GM12878 (cell line): ENCODE data around the gene CACNA1D. TPM values are rescaled to one million over a fixed set of nuclear protein-coding genes. Genes with fewer than 3 reads are reported as not detected.

ENCODE experiments used
- ATAC-seq: fragments of 200-7000 bp; cut with Tn5 transposase; 3 replicates; pipeline ENCODE4 v1.9.1; 2020; ENCODE audit warnings: mild to moderate bottlenecking, moderate library complexity
- BruUV-seq: library from RNA; stranded (reverse); fragments of 400-500 nt; replicated peaks from 2 replicates; lab custom pipeline; 2021; lab: Mats Ljungman, UMichigan
- CTCF ChIA-PET: fragments of 300-600 bp; sonication (Branson Sonifier 250); formaldehyde crosslinking; extraction: SDS; loops from one replicate; lab custom pipeline; 2021; ENCODE audit warnings: inconsistent platforms; lab: Yijun Ruan, JAX
- POLR2A ChIA-PET: fragments of 350-600 bp; formaldehyde crosslinking; extraction: SDS; loops from one replicate; lab custom pipeline; 2021; ENCODE audit warnings: inconsistent platforms; lab: Charles Lee
- RAD21 ChIA-PET: fragments of 300-600 bp; sonication (Branson Sonifier 250); formaldehyde crosslinking; loops from one replicate; lab custom pipeline; 2023; ENCODE audit warnings: antibody characterized with exemption; ENCODE audit not compliant: unreplicated experiment; lab: Charles Lee
- SMC1A ChIA-PET: fragments of 300-600 bp; sonication (Branson Sonifier 250); formaldehyde crosslinking; loops from one replicate; lab custom pipeline; 2023; ENCODE audit not compliant: unreplicated experiment, uncharacterized antibody; lab: Charles Lee
- DNase-seq: peaks from one replicate; pipeline ENCODE4 v3.0.0-alpha.2; 2011; ENCODE audit warnings: low read depth, low spot score
- FAIRE-seq: peaks from 3 replicates; lab custom pipeline; 2011; peaks lifted over from hg19 to GRCh38; lab: Jason Lieb, UNC
- H2AFZ ChIP-seq: 2 replicates; pipeline ENCODE4 v1.6.0; 2011; ENCODE audit warnings: low read depth, low read length, control low read depth; ENCODE audit not compliant: control insufficient read depth
- H3K27ac ChIP-seq: 2 replicates; pipeline ENCODE4 v1.5.1; 2011; ENCODE audit warnings: control low read depth; ENCODE audit not compliant: control insufficient read depth, insufficient read depth
- H3K27me3 ChIP-seq, 2 experiments: replicated peaks in 1 of 2; 2 replicates each; pipeline versions ENCODE4 v1.6.0 to v1.6.1; 2011; ENCODE audit warnings: low read length in 1 of 2; ENCODE audit not compliant: control insufficient read depth in 2 of 2, insufficient read depth in 2 of 2
- H3K36me3 ChIP-seq, 2 experiments: 2 replicates each; pipeline ENCODE4 v1.5.1; 2011; ENCODE audit warnings: low read length in 1 of 2; ENCODE audit not compliant: control insufficient read depth in 2 of 2, insufficient read depth in 2 of 2
- H3K4me1 ChIP-seq: 2 replicates; pipeline ENCODE4 v1.6.1; 2011; ENCODE audit warnings: mild to moderate bottlenecking, low read length, moderate library complexity, mixed read lengths; ENCODE audit not compliant: control insufficient read depth, insufficient read depth
- H3K4me2 ChIP-seq: 2 replicates; pipeline ENCODE4 v1.6.0; 2011; ENCODE audit warnings: control low read depth; ENCODE audit not compliant: control insufficient read depth, insufficient read depth
- H3K4me3 ChIP-seq: fragments of 200-600 bp; sonication (generic); 2 replicates; pipeline ENCODE4 v1.5.1; 2016
- H3K79me2 ChIP-seq: 2 replicates; pipeline ENCODE4 v1.6.0; 2011; ENCODE audit warnings: low read length; ENCODE audit not compliant: control insufficient read depth, insufficient read depth
- H3K9ac ChIP-seq: 2 replicates; pipeline ENCODE4 v1.8.0; 2011; ENCODE audit warnings: low read length, control low read depth, mixed read lengths; ENCODE audit not compliant: control insufficient read depth, insufficient read depth
- H3K9me3 ChIP-seq: replicated peaks from 3 replicates; pipeline ENCODE4 v1.5.1; 2011; ENCODE audit warnings: mild to moderate bottlenecking, low read length; ENCODE audit not compliant: control insufficient read depth, insufficient read depth
- H4K20me1 ChIP-seq: 2 replicates; pipeline ENCODE4 v1.6.0; 2011; ENCODE audit not compliant: control insufficient read depth, insufficient read depth
- ZBTB40 ChIP-seq: fragments of 450-650 bp; IDR thresholded peaks from 2 replicates; pipeline ENCODE4 v1.6.1; 2016; ENCODE audit warnings: mild to moderate bottlenecking, moderate library complexity, borderline replicate concordance
- WGBS: methylation state at CpG from one replicate; pipeline ENCODE4 v1.1.6; 2016; ENCODE audit warnings: low lambda C conversion rate; ENCODE audit not compliant: insufficient replicate concordance, insufficient coverage; ENCODE audit errors: missing lambda C conversion rate; 5-methylcytosine and 5-hydroxymethylcytosine counted together
- in situ Hi-C: fragments of 300-500 bp; cut with MboI; formaldehyde crosslinking; loops from 9 replicates; pipeline ENCODE4 v1.14.3; 2018; ENCODE audit warnings: mixed read lengths
- intact Hi-C: fragments of 100-400 bp; cut with micrococcal nuclease; formaldehyde crosslinking; loops from one replicate; pipeline ENCODE4 v1.14.2; 2022; ENCODE audit not compliant: unreplicated experiment
- polyA plus RNA-seq, 11 experiments: library from polyadenylated mRNA; depleted of rRNA in 4 of 11; unstranded in 6 of 11; stranded (reverse) in 5 of 11; fragments of >200 nt; fragmentation: Nextera tagmentation in 4 of 11; fragmentation: Illumina TruSeq in 1 of 11; extraction: Ambion mirVana in 4 of 11; extraction: Trizol in 1 of 11; gene quantifications; 1 replicate in 1 of 11; 2 replicates in 10 of 11; pipeline versions ENCODE4 v1.2.1 to v1.2.3, GENCODE V29; 2011 to 2016; ENCODE audit warnings: inconsistent platforms in 2 of 11, missing spikeins in 2 of 11, low read depth in 1 of 11
- total RNA-seq, 4 experiments: library from RNA; depleted of rRNA in 3 of 4; stranded (reverse); fragments of >200 nt in 3 of 4; fragmentation: Illumina TruSeq in 1 of 4; extraction: Trizol in 1 of 4; gene quantifications; 2 replicates each; pipeline versions ENCODE4 v1.2.1 to v1.2.3, GENCODE V29; 2013 to 2021

The CACNA1D gene
- total and polyA plus RNA-seq, 10 of the 15 experiments (the other 5 are each of a cell fraction or from before 2014, with no cell fraction given) = 0.21 to 24.4 (median 1.6) TPM

DNA sequence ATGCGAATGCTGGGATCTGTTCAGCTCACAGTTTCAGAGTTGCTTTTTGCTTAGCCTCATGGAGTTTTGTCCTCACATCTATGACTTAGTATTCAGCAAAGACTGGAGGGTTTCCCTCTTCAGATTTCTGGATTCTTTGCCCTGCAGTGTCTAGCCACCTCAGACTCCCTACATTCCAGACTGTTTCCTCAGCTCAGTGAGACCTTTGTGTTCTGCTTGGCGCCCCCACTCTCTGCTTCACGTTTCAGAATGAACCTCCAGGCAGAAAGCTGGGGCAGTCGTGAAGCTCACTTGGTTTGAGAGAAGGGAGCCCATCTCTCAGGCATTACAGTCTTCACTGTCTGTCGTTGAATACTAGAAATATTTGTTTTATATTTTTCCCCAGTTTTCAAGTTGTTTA lies 118.1 kb downstream of the CACNA1D start:
- no peak for ATAC-seq
- H3K36me3 ChIP-seq = no peaks in the 10 kb centered on the region
- intact Hi-C loops = no loop called here
- ChIA-PET POLR2A (interaction anchor here (0.6 to 1.4 kb wide), 2 partner anchors 10 to 45 kb away, joined by 3 to 5 read pairs; no protein-coding TSS in a partner anchor), RAD21 (interaction anchor here (1.2 kb wide), 2 partner anchors 43 to 103 kb away, joined by 3 read pairs; no protein-coding TSS in a partner anchor), CTCF (interaction anchor here (0.9 to 2.2 kb wide), 6 partner anchors 10 to 98 kb away, joined by 3 to 6 read pairs (median 3); no protein-coding TSS in a partner anchor), SMC1A (interaction anchor here (1.0 to 1.8 kb wide), 6 partner anchors 9 to 52 kb away, joined by 3 to 7 read pairs (median 4); no protein-coding TSS in a partner anchor)
- H2AFZ ChIP-seq = no peak overlapping the region
- BruUV-seq = no TSS peak
- 32% methylated on average over 5 of the region's 5 CpGs for WGBS
- TF ChIP-seq ZBTB40 = no peak
- H3K9ac ChIP-seq = no peak overlapping the region
- no peaks in the 10 kb centered on the region for H4K20me1 ChIP-seq
- no peak for FAIRE-seq
- H3K4me2 ChIP-seq = no peak overlapping the region
- H3K4me3 ChIP-seq = no peak overlapping the region
- in situ Hi-C loops = no loop called here
- H3K4me1 ChIP-seq = no peaks in the 10 kb centered on the region
- DNase-seq = no peak
- no peaks in the 10 kb centered on the region for H3K27me3 ChIP-seq
- no peaks in the 10 kb centered on the region; the same call in 2 of the 3 replicates for H3K9me3 ChIP-seq
- H3K79me2 ChIP-seq = no peaks in the 10 kb centered on the region
- H3K27ac ChIP-seq = no peak overlapping the region
